H9 (cell line): ENCODE results near the gene CCDC138. TPM values are rescaled to one million over a fixed set of nuclear protein-coding genes. Genes with fewer than 3 reads are reported as not detected.

Source experiments
- DNase-seq: peaks from one replicate; pipeline ENCODE4 v3.0.0-alpha.2; 2017
- H2AFZ ChIP-seq: one replicate; pipeline ENCODE4 v1.6.1; 2013; ENCODE audit warnings: mild to moderate bottlenecking, low read length, control low read depth, moderate library complexity
- H2AK5ac ChIP-seq: 2 replicates; pipeline ENCODE4 v1.6.1; 2013; ENCODE audit warnings: low read length, control low read depth, mixed read lengths; ENCODE audit not compliant: insufficient read length
- H2BK120ac ChIP-seq: one replicate; pipeline ENCODE4 v1.6.1; 2013; ENCODE audit warnings: low read depth, mild to moderate bottlenecking, low read length, control low read depth, inconsistent platforms; ENCODE audit not compliant: poor library complexity, severe bottlenecking
- H2BK12ac ChIP-seq: 2 replicates; pipeline ENCODE4 v1.6.1; 2013; ENCODE audit warnings: low read length, control low read depth, mixed read lengths, low read depth; ENCODE audit not compliant: insufficient read length
- H2BK15ac ChIP-seq: 2 replicates; pipeline ENCODE4 v1.6.1; 2013; ENCODE audit warnings: low read depth, low read length, control low read depth
- H2BK20ac ChIP-seq: one replicate; pipeline ENCODE4 v1.6.1; 2013; ENCODE audit warnings: low read depth, mild to moderate bottlenecking, low read length, control low read depth, inconsistent platforms; ENCODE audit not compliant: poor library complexity, severe bottlenecking
- H2BK5ac ChIP-seq: 2 replicates; pipeline ENCODE4 v1.6.1; 2013; ENCODE audit warnings: low read length, control low read depth, mixed read lengths; ENCODE audit not compliant: insufficient read length
- H3K14ac ChIP-seq: 2 replicates; pipeline ENCODE4 v1.6.1; 2013; ENCODE audit warnings: low read length, control low read depth; ENCODE audit not compliant: insufficient read depth
- H3K18ac ChIP-seq: 2 replicates; pipeline ENCODE4 v1.6.1; 2013; ENCODE audit warnings: low read depth, mild to moderate bottlenecking, mixed read lengths, low read length, control low read depth; ENCODE audit not compliant: insufficient read length
- H3K23ac ChIP-seq: 2 replicates; pipeline ENCODE4 v1.6.1; 2013; ENCODE audit warnings: low read length, control low read depth, mixed read lengths, low read depth; ENCODE audit not compliant: insufficient read length
- H3K23me2 ChIP-seq: 2 replicates; pipeline ENCODE4 v1.6.1; 2013; ENCODE audit warnings: low read depth, mild to moderate bottlenecking, mixed read lengths, low read length, control low read depth; ENCODE audit not compliant: insufficient read length, poor library complexity, severe bottlenecking
- H3K27ac ChIP-seq: 2 replicates; pipeline ENCODE4 v1.5.1; 2013; ENCODE audit warnings: low read length, control low read depth, mixed read lengths, low read depth; ENCODE audit not compliant: insufficient read length
- H3K27me3 ChIP-seq: 2 replicates; pipeline ENCODE4 v1.6.1; 2013; ENCODE audit warnings: low read length, control low read depth, inconsistent platforms; ENCODE audit not compliant: insufficient read depth
- H3K4ac ChIP-seq: 2 replicates; pipeline ENCODE4 v1.6.1; 2013; ENCODE audit warnings: low read depth, mild to moderate bottlenecking, control low read depth, inconsistent platforms, low read length, moderate library complexity
- H3K4me1 ChIP-seq: 2 replicates; pipeline ENCODE4 v1.6.1; 2013; ENCODE audit warnings: low read length, control low read depth, inconsistent platforms; ENCODE audit not compliant: insufficient read depth
- H3K4me2 ChIP-seq: 2 replicates; pipeline ENCODE4 v1.6.1; 2013; ENCODE audit warnings: low read length, control low read depth, mixed read lengths; ENCODE audit not compliant: insufficient read length, insufficient read depth
- H3K56ac ChIP-seq: 2 replicates; pipeline ENCODE4 v1.6.1; 2013; ENCODE audit warnings: low read depth, mild to moderate bottlenecking, mixed read lengths, low read length, control low read depth; ENCODE audit not compliant: insufficient read length
- H3K79me1 ChIP-seq: 2 replicates; pipeline ENCODE4 v1.6.1; 2013; ENCODE audit warnings: low read depth, mild to moderate bottlenecking, moderate library complexity, low read length, control low read depth, inconsistent platforms; ENCODE audit not compliant: insufficient read depth, poor library complexity, severe bottlenecking
- H3K79me2 ChIP-seq: 2 replicates; pipeline ENCODE4 v1.6.1; 2013; ENCODE audit warnings: low read length, control low read depth, inconsistent platforms; ENCODE audit not compliant: insufficient read depth
- H3K9ac ChIP-seq: 2 replicates; pipeline ENCODE4 v1.6.1; 2013; ENCODE audit warnings: low read length, control low read depth, mixed read lengths; ENCODE audit not compliant: insufficient read length; ENCODE audit errors: extremely low read depth
- H3K9me3 ChIP-seq: one replicate; pipeline ENCODE4 v1.6.1; 2013; ENCODE audit warnings: low read depth, low read length, inconsistent platforms; ENCODE audit not compliant: control insufficient read depth
- H3T11ph ChIP-seq: one replicate; pipeline ENCODE4 v1.6.1; 2013; ENCODE audit warnings: mild to moderate bottlenecking, low read length, control low read depth, inconsistent platforms
- H4K20me1 ChIP-seq: one replicate; pipeline ENCODE4 v1.6.1; 2013; ENCODE audit not compliant: control insufficient read depth, insufficient read length, insufficient read depth
- H4K5ac ChIP-seq: 2 replicates; pipeline ENCODE4 v1.6.1; 2013; ENCODE audit warnings: low read depth, mild to moderate bottlenecking, mixed read lengths, low read length, control low read depth; ENCODE audit not compliant: insufficient read length
- H4K8ac ChIP-seq: replicated peaks from 2 replicates; pipeline ENCODE4 v1.6.1; 2013; ENCODE audit warnings: low read length, control low read depth, mixed read lengths, low read depth; ENCODE audit not compliant: insufficient read length
- H4K91ac ChIP-seq: 2 replicates; pipeline ENCODE4 v1.6.1; 2013; ENCODE audit warnings: low read depth, mild to moderate bottlenecking, moderate library complexity, mixed read lengths, low read length, control low read depth; ENCODE audit not compliant: insufficient read length
- H3K27ac Mint-ChIP-seq, 3 experiments: 2 replicates in 2 of 3; 3 replicates in 1 of 3; pipeline ENCODE4 v1.8.0; 2020 to 2021; ENCODE audit warnings: mixed read lengths in 3 of 3, mild to moderate bottlenecking in 1 of 3, moderate library complexity in 1 of 3
- H3K27me3 Mint-ChIP-seq: 2 replicates; pipeline ENCODE4 v1.8.0; 2021; ENCODE audit warnings: low read depth, mild to moderate bottlenecking, moderate library complexity, mixed read lengths
- H3K36me3 Mint-ChIP-seq, 3 experiments: 2 replicates in 2 of 3; 3 replicates in 1 of 3; pipeline ENCODE4 v1.8.0; 2020 to 2021; ENCODE audit warnings: low read depth in 3 of 3, mixed read lengths in 3 of 3; ENCODE audit not compliant: insufficient read depth in 1 of 3
- H3K4me1 Mint-ChIP-seq, 2 experiments: 2 replicates each; pipeline ENCODE4 v1.8.0; 2020; ENCODE audit warnings: mixed read lengths in 2 of 2
- H3K4me3 Mint-ChIP-seq, 2 experiments: 2 replicates in 1 of 2; 3 replicates in 1 of 2; pipeline ENCODE4 v1.8.0; 2020 to 2021; ENCODE audit warnings: mild to moderate bottlenecking in 2 of 2, mixed read lengths in 2 of 2, moderate library complexity in 1 of 2
- H3K9me3 Mint-ChIP-seq, 2 experiments: 2 replicates in 1 of 2; 3 replicates in 1 of 2; pipeline ENCODE4 v1.8.0; 2020; ENCODE audit warnings: mild to moderate bottlenecking in 2 of 2, mixed read lengths in 2 of 2, moderate library complexity in 1 of 2
- WGBS: extraction: QIAGEN DNeasy Blood & Tissue Kit; methylation state at CpG from one replicate; pipeline ENCODE4 v1.1.7; 2013; ENCODE audit warnings: missing lambda C conversion rate, low lambda C conversion rate, mixed read lengths; ENCODE audit not compliant: insufficient read length; ENCODE audit errors: extremely low coverage; 5-methylcytosine and 5-hydroxymethylcytosine counted together
- total RNA-seq: library from RNA; stranded (reverse); gene quantifications from 2 replicates; pipeline ENCODE4 v1.2.1, GENCODE V29; 2021
- TF ChIP-seq, protein P1 (sequence below): fragments of 200-600 bp; sonication (generic); conservative IDR thresholded peaks from 3 replicates; pipeline ENCODE4 v1.8.0; 2021; ENCODE audit warnings: antibody characterized with exemption, mild to moderate bottlenecking

The CCDC138 gene
- total RNA-seq, 1 experiment from 2014 or later = 32.7 TPM

DNA sequence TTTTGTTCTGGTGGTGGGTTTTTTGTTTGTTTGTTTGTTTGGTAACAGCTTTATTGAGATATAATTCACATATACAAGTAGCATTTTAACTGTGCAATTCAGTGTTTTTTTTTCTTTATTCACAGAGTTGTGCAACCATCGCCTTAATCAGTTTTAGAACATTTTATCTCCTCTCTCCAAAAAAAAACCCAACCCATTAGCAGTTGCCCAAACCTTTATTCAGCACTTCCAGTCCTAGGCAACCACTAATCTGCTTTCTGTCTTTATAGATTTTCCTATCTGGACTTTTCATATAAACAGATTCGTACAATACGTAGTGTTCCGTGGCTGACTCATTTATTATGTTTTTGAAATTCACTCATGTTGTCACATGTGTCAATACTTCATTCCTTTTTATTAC is 38.7 kb downstream of the CCDC138 start:
- H3K4me3 Mint-ChIP-seq = no peak overlapping the region
- no peak overlapping the region for H3K56ac ChIP-seq
- no peaks in the 10 kb centered on the region for H4K20me1 ChIP-seq
- no peaks in the 10 kb centered on the region for H3K27me3 ChIP-seq
- H2BK120ac ChIP-seq = no peak overlapping the region
- no peak overlapping the region for H3K27ac ChIP-seq
- no CpG with 5 or more reads among the region's 4 CpGs for WGBS
- H2AFZ ChIP-seq = no peak overlapping the region
- no peak overlapping the region for H3K9ac ChIP-seq
- H3K9me3 Mint-ChIP-seq = no peaks in the 10 kb centered on the region
- no peaks in the 10 kb centered on the region for H3K79me1 ChIP-seq
- H3K9me3 ChIP-seq = no peaks in the 10 kb centered on the region
- no peak overlapping the region for H2BK12ac ChIP-seq
- no peak overlapping the region for H3K23ac ChIP-seq
- H2BK15ac ChIP-seq = no peak overlapping the region
- no peaks in the 10 kb centered on the region for H3K27me3 Mint-ChIP-seq
- H3K4me1 ChIP-seq = no peaks in the 10 kb centered on the region
- no peak overlapping the region for H3K18ac ChIP-seq
- no peak overlapping the region for H4K91ac ChIP-seq
- H3K23me2 ChIP-seq = no peaks in the 10 kb centered on the region
- H3K4me1 Mint-ChIP-seq = no peaks in the 10 kb centered on the region; a peak in 1 of 4 replicates
- no peak overlapping the region for H3K14ac ChIP-seq
- H4K8ac ChIP-seq = no peak overlapping the region
- no peak for DNase-seq
- TF ChIP-seq, protein P1, sequence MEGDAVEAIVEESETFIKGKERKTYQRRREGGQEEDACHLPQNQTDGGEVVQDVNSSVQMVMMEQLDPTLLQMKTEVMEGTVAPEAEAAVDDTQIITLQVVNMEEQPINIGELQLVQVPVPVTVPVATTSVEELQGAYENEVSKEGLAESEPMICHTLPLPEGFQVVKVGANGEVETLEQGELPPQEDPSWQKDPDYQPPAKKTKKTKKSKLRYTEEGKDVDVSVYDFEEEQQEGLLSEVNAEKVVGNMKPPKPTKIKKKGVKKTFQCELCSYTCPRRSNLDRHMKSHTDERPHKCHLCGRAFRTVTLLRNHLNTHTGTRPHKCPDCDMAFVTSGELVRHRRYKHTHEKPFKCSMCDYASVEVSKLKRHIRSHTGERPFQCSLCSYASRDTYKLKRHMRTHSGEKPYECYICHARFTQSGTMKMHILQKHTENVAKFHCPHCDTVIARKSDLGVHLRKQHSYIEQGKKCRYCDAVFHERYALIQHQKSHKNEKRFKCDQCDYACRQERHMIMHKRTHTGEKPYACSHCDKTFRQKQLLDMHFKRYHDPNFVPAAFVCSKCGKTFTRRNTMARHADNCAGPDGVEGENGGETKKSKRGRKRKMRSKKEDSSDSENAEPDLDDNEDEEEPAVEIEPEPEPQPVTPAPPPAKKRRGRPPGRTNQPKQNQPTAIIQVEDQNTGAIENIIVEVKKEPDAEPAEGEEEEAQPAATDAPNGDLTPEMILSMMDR = no peak
- H3K4ac ChIP-seq = no peak overlapping the region
- H4K5ac ChIP-seq = no peak overlapping the region
- H2BK20ac ChIP-seq = no peak overlapping the region
- no peak overlapping the region for H2BK5ac ChIP-seq
- H3K36me3 Mint-ChIP-seq = peaks cover under 1 to 39% (median 2%) of the 10 kb centered on the region in 3 experiments; a peak in 6 of 7 replicates
- no peak overlapping the region for H3T11ph ChIP-seq
- H3K4me2 ChIP-seq = no peak overlapping the region
- H2AK5ac ChIP-seq = no peak overlapping the region
- no peak overlapping the region for H3K27ac Mint-ChIP-seq
- no peaks in the 10 kb centered on the region for H3K79me2 ChIP-seq
